Activated CD8-positive, alpha-beta memory T cell treated with anti-CD3 and anti-CD28 coated beads for 24 hours (primary cell): ENCODE measurements around the gene NLGN2.
"Not testable (repeated sequence)": the region's sequence is repeated elsewhere in the genome, so short reads cannot be mapped to it uniquely, and the experiment has no call there.

Experiments
- DNase-seq: peaks from one replicate; pipeline ENCODE4 v3.0.0-alpha.2; 2020

NLGN2 gene

GRCh38 chr17:7407485-7408251, at the start of gene NLGN2:
TSS of gene NLGN2 (plus strand) at chr17:7407845. CDS start at chr17:7408256, 411 bp downstream.
- DNase-seq, result no peak

GRCh38 chr17:7361906-7362305, 45.7 kb upstream of the NLGN2 start:
- no peak for DNase-seq

- DNase-seq, result no peak
Measured at GRCh38 chr17:7363311-7363710, 44.3 kb upstream of the NLGN2 start.

- not testable (repeated sequence) for DNase-seq
Measured at GRCh38 chr17:7365963-7366362, 41.7 kb upstream of the NLGN2 start.

- no peak for DNase-seq
Measured at GRCh38 chr17:7367083-7367482, 40.6 kb upstream of the NLGN2 start.

- DNase-seq, result no peak
Measured at GRCh38 chr17:7367918-7368598, 39.6 kb upstream of the NLGN2 start.

GRCh38 chr17:7368599-7368994, 39.0 kb upstream of the NLGN2 start:
- not testable (repeated sequence) for DNase-seq

- DNase-seq, result no peak
Measured at GRCh38 chr17:7369825-7370224, 37.8 kb upstream of the NLGN2 start.

- no peak for DNase-seq
Measured at GRCh38 chr17:7370853-7371252, 36.8 kb upstream of the NLGN2 start.

- no peak for DNase-seq
Measured at GRCh38 chr17:7374353-7374752, 33.3 kb upstream of the NLGN2 start.

- DNase-seq, result no peak
Measured at GRCh38 chr17:7379134-7379533, 28.5 kb upstream of the NLGN2 start.

- DNase-seq, result no peak
Measured at GRCh38 chr17:7380321-7380720, 27.3 kb upstream of the NLGN2 start.

- no peak for DNase-seq
Measured at GRCh38 chr17:7380855-7381683, 26.6 kb upstream of the NLGN2 start, which contains the start of gene TNK1. TSS of gene TNK1 (plus strand) at chr17:7381089. CDS start at chr17:7382927, 1,838 bp downstream.

GRCh38 chr17:7382901-7383300, 24.7 kb upstream of the NLGN2 start:
- DNase-seq, result no peak

- DNase-seq, result no peak
Measured at GRCh38 chr17:7383371-7383741, 24.3 kb upstream of the NLGN2 start.

- DNase-seq, result peak; percentile 92
Measured at GRCh38 chr17:7383742-7384488, 23.7 kb upstream of the NLGN2 start.

GRCh38 chr17:7384489-7385081, 23.1 kb upstream of the NLGN2 start:
- no peak for DNase-seq

GRCh38 chr17:7388856-7389255, 18.8 kb upstream of the NLGN2 start:
- DNase-seq, result no peak

GRCh38 chr17:7389924-7390910, 17.4 kb upstream of the NLGN2 start:
- DNase-seq, result no peak

GRCh38 chr17:7391307-7391706, 16.3 kb upstream of the NLGN2 start:
- DNase-seq, result no peak
